Stimulated activated CD8-positive, alpha-beta memory T cell treated with anti-CD3 and anti-CD28 coated beads, Interleukin-15, amount 100 ng/mL, for 24 hours (primary cell): Measurements from ENCODE around the gene PNLIPRP2.

ENCODE experiments used
- DNase-seq: peaks from one replicate; pipeline ENCODE4 v3.0.0-alpha.2; 2020; ENCODE audit warnings: low read depth

PNLIPRP2 gene

DNA sequence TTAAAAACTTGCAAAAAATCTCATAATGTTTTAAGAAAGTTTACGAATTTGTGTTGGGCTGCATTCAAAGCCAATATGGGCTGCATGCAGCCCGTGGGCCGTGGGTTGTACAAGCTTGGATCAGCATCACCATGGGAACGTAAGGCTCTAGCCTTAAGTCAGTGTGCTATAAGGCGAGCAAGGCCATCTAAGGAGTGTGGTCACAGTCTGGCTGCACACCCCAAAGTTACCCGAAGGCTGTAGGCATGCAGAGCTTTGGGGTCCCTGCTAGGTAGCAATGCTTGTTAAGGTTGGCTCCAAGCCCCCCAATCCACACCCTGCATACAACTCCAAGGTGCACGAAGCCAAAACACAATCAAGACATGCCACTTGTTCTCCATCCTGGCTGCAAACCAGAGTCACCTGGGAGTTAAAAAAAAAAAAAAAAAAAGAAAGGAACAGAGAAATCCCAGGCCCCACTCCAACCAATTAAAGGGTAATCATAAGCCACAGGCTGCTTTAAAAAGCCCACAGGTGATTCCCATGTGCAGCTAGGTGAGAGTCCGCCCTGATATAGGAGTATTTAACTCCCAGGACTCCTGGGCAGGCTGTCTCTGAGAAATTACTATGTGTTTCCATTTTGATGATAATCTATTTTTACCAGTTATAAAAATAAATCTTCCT lies 8.5 kb upstream of the PNLIPRP2 start:
- no peak for DNase-seq

DNA sequence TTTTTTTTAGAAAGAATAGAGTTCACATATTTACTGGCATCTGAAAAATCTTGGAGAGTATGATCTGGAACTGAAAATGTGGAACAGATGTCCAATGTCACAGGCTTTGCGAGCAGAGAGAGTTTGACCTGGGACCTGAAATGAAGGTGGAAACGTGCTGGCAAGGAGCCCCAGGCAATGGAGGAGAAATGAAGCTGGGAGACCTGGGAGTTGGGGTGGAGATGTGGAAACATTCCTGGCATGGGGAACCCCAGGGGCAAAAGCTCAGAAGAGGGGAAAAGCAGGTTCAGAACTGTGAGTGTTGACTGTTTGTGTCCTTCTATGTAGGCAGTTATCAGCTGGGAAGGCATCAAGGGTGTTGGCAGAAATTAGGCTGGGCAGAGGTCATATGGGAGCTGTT lies 7.3 kb upstream of the PNLIPRP2 start:
- DNase-seq = no peak

DNA sequence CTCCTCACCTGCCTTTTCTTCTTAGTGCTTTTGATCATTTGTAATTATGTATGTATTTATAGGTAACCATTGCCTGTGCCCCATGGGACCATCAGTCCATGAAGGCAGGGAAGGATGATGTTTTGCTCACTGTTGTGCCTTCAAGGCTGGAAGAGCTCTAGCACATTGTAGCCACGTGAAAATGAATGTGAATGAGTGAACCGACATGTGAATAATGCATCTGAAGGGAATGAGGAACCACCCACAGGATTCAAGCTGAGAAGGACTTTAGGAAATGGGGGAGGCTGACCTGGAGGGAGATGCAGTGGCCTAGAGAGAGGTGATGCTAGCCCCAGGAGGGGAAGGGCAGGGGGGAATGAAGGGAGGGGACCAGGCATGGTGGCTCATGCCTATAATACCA lies 6.0 kb upstream of the PNLIPRP2 start:
- no peak for DNase-seq

DNA sequence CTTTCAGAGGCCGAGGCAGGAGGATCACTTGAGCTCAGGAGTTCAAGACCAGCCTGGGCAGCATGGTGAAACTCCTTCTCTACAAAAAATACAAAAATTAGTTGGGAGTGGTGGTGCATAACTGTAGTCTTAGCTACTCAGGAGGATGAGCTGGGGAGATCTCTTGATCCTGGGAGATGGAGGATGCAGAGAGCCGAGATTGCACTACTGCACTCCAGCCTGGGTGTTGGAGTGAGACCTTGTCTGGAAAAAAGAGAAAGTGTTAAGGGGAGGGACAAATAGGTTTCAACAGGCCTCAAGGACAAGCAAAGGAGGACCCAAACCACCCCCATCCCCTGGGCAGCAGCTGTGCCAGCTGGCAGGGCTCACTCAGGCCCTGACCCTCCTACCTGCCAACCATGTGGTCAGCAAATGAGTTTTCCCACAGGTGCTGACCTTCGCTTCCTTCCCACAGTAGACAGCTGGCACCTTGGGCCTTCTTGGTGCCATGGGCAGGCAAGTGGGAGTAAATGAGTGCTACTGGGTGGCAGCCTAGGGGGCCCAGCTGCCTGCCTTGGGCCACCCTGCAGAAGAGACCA lies 5.5 kb upstream of the PNLIPRP2 start:
- no peak for DNase-seq

DNA sequence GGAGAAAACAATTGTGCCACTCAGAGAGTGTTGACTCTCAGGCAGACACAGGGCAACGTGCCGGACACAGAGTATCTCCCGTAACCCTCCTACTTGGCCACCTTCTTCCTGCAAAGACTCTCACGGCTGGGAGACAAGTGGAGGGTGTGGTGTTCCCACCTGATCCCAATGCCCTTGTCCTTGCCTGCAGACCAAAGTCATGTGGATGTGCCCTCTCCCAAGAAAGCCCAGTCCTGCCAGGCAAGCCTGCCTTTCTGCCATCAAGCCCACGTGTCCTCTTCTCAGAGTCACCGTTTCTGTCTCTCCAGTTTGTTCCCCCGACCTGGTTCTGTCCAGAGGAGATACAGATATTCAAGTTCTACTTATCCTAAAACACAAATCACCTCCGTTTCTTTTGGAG lies 723 bp downstream of the PNLIPRP2 start:
- no peak for DNase-seq

DNA sequence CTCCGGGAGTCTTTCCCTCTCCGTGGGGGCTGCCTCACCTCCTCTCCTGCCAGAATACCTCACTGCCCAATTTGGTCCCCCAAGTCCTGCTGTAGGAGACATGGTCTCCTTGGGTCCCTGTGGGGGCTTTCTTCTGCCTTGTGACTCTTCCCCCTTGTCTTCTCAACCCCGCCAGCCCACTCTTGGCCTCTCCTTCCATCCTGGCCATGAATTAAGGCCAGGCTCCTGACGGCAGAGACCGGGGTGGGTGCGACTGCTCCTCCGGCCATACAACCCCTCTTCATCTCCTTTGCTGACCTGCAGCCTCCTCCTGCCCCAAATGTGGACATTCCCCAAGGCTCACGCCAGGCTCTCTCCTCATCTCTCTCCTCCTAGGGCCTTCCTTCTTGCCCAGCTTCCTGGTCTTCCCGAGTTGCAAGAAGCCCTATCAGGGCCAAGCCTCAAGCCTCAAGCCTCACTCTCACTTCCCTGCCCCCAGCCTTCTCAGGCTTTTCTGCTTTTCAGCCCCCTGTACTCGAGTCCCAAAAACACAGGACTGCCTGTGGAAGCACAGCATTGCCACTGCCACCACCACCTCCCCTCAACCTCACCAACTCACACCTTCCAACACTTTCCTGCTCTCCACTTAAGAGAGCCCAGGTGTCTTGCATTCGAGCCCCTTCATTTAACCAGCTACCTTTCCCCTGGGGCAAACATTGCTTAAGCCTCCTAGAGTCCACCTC lies 1.3 kb downstream of the PNLIPRP2 start:
- DNase-seq = no peak

DNA sequence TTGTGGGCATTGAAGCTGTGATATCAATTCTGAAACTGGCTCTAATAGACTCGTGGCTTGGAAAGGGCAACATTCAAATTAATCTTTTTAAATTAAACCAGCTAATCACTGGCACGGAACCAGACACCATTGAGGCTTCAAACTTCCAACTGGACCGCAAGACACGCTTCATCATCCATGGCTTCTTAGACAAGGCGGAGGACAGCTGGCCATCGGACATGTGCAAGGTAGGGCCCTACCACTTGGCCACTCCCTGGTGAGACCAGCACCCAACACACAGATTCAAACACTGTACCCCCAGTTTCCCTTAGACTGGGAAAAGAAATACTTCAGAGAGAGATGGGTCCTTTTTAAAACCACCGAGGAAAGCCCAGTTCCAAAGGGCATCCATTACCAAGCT lies 5.1 kb downstream of the PNLIPRP2 start:
- DNase-seq = no peak

DNA sequence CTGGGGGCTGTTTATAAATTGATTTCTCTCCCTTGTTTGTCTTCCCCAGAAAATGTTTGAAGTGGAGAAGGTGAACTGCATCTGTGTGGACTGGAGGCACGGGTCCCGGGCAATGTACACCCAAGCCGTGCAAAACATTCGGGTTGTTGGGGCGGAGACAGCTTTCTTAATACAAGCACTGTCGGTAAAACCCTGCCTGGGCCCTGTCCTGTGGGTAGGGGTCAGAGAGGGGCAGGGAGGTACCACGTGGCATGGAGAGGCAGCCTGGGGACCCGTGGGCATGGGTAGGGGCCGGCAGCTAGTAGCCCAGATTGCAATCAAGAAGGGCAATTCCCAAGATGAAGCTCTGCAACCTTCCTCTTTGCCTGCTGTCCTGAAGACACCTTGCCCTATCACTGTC lies 6.1 kb downstream of the PNLIPRP2 start:
- DNase-seq = no peak

DNA sequence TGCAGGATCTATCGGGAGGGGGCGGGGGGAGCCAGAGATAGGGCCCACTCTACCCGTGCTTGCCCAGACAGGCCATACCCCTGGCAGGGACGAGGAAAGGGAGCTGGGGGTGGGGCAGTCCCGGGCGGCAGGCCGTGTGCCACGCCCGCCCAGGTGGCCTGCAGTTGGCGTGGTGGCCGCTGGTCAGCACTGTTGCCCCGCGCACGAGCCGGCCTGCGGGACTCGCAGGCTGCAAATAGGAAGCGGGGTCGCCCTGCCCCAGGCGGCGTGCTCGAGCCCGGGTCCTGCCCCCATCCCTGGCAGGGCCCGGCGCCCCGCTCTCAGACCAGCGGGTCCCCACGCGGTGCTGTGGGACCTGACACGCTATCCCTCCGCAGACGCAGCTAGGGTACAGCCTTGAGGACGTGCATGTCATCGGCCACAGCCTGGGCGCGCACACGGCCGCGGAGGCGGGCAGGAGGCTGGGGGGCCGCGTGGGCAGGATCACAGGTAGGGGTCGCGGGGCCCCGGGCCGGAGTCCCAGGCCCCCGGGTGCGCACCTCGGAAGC lies 6.7 kb downstream of the PNLIPRP2 start:
- DNase-seq = no peak

DNA sequence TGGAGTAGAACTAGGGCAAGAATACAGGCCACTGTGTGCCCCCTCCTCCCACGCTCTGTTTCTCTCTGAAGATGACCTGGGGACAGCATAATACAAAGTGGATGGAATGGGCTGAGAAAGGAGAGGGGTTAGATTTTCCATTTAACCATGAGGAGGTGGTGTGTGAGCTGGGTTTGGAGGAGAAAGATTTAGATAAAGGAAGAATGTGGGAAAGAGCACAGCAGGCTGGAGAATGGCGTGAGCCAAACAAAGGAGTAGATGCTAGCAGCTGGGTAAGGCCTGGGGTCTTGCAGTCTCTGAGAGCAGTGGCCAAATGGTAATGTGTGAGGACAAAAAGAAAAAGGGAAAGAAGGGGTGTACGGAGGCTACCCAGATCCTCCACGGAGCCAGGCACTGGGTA lies 8.6 kb downstream of the PNLIPRP2 start:
- no peak for DNase-seq

DNA sequence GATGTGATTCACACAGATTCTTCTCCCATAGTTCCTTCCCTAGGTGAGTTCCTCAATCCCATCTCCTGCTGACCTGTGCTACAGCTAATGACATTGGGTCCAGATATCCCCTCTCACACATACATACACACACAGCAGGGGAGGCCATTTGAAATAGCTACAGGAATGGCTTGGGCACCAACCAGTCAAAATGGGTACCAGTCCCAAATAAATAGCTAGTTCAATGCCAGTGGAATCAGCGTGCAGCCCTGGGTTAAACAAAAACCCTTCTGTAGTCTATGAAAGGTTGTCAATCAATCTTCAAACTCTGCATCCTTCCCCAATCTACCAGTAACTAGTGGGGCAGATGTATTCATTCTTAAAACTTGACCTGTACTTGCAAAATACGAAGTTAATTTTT lies 9.3 kb downstream of the PNLIPRP2 start:
- DNase-seq = no peak

DNA sequence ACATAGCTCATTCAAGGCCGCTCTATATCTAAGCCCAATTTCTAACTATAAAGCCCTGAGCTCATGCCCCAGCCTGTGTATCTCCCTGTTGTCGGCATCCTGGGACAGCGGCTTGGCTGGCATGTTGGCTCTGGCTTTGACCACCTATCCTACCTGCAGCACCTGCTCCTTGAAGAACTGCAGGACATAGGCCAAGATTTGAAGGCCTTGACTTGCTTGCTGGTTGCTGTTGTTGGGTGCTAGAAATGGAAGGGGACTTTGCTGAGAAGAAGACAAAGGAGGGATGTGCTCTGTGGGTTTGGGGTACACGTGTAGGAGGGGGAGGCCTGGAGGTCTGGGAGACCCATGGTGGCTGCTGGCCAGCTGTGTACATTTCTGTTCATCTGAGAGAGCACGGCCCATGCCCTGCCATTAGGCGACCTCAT lies 11.1 kb downstream of the PNLIPRP2 start:
- DNase-seq = no peak

DNA sequence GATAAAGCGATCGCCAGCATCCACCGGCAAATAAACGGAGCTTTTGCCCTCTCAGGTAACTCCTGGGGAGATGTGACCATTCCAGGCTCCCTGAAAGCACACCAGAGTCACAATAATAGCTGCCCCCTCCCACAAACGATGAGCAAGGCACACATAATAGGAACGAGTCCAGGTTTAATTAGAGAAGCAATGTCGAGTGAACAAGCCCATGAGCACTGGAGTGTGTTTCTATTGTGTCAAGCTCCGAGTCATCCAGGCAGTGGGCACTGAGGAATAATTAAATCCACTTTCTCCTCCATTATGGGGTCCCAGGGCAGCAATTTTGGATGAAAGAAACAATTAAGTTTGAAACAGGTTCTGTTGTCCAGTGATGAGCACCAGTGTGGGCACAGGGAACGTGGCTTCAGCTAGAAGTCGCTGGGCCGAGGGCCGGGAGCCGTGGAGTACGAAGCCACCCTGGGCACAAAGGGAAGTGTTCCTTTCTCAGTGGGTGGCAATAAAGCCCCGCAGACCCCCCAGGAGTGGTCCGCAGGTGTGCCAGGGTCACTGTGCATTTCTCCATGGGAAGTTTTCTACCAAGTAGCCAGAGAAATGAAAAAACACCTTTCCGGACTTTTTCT lies 12.0 kb downstream of the PNLIPRP2 start:
- no peak for DNase-seq

DNA sequence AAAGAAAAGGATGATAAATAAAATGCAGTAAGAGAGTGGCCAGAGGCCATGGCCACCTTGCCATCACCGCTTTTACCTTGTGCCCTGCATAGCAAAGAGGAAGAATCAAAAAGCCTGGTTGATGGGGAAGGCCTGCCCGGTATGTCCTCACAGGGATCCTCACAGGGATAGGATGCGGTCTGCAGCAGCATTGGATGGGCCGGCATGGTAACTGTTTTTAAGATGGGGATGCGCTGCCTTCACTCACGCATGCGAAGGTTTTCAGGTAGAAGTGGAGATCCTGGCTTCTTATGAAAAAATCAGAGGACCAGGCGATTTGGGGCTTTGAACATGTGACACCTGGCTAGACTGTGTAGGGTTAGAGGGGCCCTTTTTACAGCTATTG lies 12.5 kb downstream of the PNLIPRP2 start:
- DNase-seq = no peak

DNA sequence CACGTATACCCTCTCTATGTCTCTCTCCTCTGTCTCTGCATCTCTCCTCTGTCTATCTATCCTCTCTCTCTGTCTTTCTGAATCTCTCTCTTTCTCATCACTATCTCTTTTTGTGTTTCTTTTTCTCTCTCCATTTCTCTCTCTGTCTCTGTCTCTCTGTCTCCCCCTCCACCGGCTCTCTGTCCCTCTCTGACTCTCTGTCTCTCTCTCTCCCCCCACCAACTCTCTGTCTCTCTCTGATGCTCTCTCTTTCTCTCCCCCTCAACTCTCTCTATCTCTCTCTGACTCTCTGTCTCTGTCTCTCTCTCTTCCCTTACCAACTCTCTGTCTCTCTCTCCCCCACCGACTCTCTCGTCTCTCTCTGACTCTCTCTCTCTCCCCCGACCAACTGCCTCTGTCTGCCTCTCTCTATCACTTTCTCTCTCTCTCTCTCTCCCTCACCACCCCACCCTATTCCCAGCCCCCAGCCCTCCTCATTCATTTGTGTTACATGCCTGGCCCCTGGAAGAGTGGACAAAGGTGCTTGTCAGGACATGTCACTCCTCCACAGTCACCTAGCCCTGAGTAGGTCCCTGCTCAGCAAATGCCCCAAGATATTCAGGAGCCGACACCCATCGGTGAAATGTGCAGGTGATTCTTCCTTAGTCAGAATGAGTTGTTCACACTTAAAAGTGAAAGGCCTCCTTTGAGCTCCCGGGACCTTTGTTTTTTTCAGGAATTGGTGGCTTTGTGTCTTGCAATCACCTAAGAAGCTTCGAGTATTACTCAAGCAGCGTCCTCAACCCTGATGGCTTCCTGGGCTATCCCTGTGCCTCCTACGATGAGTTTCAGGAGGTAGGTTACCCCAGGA lies 13.6 kb downstream of the PNLIPRP2 start:
- DNase-seq = no peak

DNA sequence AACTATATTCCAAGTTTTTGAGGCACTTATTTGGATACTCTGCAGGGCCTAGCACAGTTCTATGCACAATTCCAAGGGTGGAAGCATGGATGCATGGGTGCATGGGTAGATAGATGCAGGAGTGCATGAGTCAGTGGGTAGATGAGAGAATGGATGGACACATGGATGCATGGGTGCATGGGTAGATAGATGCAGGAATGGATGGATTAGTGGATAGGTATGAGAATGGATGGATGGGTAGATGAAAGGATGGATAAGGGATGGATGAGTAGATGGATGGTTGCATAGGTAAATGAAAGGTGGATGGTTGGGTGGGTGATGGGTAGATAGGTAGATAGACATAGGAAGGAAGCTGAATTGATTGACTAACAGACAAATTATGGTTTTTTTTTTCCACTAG lies 15.6 kb downstream of the PNLIPRP2 start:
- no peak for DNase-seq

DNA sequence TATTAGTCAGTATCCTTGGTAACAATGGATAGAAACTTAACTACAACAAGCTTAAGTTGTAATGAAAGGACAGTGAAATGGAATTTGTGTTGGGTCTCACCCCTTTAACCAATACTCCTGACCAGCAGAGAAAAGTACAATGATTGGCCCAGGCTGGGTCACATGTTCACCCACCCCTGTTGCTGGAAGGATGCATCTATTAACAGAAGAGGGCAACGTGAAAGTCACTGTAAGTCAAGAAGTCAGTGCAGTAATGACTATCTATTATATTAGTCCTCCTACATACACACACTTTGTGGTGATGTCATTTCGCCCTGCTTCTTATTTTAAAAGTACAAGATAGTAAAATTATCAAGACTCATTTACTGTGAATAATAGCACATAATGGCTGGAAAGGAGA lies 16.2 kb downstream of the PNLIPRP2 start:
- DNase-seq = no peak

DNA sequence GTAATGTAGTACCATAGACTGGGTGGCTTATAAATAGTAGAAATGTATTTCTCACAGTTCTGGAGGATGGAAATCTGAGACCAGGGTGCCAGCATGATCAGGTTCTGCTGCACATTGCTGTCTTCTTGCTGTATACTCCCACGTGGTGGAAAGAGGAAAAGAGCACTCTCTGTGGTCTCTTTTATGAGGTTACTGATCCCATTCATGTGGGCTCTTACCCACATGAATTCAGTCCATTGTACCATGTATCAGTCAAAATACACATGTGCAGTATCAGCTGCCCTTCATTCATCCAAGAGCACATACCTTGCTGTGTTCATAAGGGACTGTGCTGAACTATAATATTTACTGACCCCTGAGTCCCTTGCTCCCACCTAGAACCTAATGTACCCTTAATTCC lies 17.1 kb downstream of the PNLIPRP2 start:
- no peak for DNase-seq

DNA sequence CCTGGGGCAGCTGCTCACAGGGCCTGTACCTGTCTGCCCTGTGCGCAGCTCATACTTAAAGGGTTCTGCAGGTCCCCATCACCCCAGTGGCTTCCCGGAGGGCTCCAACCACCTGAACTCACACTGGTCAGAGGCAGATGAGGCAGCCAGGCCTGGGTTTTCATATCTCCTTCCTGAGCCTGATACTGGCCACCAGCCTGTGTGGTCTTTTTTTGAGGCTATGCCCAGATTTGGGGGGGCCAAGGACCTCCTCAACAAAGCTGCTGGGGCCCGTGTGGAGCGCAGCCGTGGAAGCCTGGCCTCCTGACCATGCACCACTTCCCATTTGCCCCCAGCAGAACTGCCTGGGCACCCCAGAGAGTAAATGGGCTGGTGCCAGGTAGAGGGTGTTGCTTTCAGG lies 25.7 kb downstream of the PNLIPRP2 start:
- DNase-seq = no peak

DNA sequence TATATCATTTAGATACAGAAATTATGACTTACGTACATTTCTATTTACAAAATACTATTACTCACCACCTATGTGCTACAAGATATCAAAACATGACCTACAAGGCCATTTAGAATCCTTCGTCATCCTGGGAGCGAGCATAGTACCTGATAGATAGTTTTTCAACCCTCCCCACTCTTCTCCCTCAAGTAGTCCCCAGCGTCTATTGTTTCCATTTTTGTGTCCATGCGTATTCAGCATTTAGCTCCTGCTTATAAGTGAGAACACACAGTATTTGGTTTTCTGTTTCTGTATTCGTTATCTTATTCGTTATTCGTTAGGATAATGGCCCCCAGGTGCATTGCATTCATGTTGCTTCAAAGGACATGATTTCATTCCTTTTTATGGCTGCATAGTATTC lies 28.1 kb downstream of the PNLIPRP2 start:
- no peak for DNase-seq

DNA sequence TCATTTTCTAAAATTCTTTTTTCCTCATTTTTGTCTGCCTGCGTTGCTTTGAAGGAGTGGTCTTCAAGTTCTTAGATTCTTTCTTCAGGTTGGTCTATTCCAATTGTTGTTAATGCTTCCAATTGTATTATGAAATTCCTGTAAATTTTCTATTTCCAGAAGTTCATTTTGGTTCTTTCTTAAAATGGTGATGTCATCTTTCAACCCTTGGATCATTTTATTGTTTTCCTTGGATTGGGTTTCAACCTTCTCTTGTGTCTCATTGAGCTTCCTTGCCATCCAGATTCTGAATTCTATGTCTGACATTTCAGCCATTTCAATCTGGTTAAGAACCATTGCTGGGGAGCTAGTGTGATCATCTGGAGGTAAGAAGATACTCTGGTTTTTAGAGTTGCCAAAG lies 33.1 kb downstream of the PNLIPRP2 start:
- no peak for DNase-seq

DNA sequence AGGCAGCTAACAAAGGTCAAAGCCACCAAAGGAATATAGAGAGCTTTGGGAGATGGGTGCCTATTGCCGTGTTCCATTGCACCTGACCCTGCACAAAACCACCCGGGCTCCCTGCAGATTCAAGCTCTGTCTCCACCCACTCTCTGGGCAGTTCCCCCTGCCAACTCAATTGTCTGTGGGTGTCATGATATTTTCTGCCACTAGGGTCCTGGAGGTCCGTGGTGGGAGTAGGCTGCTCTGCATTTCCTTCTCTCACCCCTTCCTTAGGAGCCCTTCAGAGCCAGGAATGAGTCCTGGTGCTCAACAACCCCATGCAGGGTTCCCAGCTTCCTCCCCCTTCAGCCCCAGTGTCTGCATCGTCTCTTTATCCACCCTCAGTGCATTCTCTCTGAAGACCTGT lies 34.1 kb downstream of the PNLIPRP2 start:
- no peak for DNase-seq
